Measurements from ENCODE around the gene CD27.

DNA sequence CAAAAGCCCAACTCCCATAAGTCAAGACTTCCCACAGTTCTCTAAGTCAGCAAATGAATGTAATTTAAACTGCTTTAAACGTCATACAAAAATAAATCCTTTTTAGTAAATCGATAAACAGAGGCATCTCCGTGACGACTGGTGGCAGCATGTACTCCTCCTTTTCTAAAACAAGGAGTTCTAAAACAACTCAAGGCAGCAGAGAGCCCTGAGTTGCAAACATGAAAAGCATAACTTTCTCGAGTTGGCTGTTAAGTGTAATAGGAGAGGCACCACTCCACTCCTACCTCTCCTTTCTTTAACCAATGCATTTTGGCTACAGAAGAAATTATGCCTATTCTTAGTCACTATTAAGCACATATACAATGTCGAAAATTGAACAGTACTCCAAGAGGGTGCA is 38.8 kb upstream of the CD27 start:
- TF ChIP-seq POLR2AphosphoS5 (IDR thresholded peaks at IDR 0.05; ENCODE audit: low read depth) (no peak), NANOG (IDR thresholded peaks at IDR 0.05; ENCODE audit: borderline replicate concordance) (no peak), EZH2 (IDR thresholded peaks at IDR 0.05; ENCODE audit: low read depth, unreplicated experiment) (no peak), EZH2phosphoT487 (IDR thresholded peaks at IDR 0.05; ENCODE audit: unreplicated experiment) (no peak), CREB1 (CRISPR knock-in tag; IDR thresholded peaks at IDR 0.05; ENCODE audit: low read depth) (no peak), JUNB (IDR thresholded peaks at IDR 0.05; ENCODE audit: unreplicated experiment) (no peak), ZNF331 (CRISPR knock-in tag; IDR thresholded peaks at IDR 0.05; ENCODE audit: low read depth) (no peak)
- TF ChIP-seq, protein P1, sequence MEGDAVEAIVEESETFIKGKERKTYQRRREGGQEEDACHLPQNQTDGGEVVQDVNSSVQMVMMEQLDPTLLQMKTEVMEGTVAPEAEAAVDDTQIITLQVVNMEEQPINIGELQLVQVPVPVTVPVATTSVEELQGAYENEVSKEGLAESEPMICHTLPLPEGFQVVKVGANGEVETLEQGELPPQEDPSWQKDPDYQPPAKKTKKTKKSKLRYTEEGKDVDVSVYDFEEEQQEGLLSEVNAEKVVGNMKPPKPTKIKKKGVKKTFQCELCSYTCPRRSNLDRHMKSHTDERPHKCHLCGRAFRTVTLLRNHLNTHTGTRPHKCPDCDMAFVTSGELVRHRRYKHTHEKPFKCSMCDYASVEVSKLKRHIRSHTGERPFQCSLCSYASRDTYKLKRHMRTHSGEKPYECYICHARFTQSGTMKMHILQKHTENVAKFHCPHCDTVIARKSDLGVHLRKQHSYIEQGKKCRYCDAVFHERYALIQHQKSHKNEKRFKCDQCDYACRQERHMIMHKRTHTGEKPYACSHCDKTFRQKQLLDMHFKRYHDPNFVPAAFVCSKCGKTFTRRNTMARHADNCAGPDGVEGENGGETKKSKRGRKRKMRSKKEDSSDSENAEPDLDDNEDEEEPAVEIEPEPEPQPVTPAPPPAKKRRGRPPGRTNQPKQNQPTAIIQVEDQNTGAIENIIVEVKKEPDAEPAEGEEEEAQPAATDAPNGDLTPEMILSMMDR (conservative IDR thresholded peaks at IDR 0.05; ENCODE audit: low read depth in 2 of 2), result no peak
- TF ChIP-seq, protein P2, sequence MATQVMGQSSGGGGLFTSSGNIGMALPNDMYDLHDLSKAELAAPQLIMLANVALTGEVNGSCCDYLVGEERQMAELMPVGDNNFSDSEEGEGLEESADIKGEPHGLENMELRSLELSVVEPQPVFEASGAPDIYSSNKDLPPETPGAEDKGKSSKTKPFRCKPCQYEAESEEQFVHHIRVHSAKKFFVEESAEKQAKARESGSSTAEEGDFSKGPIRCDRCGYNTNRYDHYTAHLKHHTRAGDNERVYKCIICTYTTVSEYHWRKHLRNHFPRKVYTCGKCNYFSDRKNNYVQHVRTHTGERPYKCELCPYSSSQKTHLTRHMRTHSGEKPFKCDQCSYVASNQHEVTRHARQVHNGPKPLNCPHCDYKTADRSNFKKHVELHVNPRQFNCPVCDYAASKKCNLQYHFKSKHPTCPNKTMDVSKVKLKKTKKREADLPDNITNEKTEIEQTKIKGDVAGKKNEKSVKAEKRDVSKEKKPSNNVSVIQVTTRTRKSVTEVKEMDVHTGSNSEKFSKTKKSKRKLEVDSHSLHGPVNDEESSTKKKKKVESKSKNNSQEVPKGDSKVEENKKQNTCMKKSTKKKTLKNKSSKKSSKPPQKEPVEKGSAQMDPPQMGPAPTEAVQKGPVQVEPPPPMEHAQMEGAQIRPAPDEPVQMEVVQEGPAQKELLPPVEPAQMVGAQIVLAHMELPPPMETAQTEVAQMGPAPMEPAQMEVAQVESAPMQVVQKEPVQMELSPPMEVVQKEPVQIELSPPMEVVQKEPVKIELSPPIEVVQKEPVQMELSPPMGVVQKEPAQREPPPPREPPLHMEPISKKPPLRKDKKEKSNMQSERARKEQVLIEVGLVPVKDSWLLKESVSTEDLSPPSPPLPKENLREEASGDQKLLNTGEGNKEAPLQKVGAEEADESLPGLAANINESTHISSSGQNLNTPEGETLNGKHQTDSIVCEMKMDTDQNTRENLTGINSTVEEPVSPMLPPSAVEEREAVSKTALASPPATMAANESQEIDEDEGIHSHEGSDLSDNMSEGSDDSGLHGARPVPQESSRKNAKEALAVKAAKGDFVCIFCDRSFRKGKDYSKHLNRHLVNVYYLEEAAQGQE (IDR thresholded peaks at IDR 0.05; ENCODE audit: unreplicated experiment), result no peak
- TF ChIP-seq, protein P3, sequence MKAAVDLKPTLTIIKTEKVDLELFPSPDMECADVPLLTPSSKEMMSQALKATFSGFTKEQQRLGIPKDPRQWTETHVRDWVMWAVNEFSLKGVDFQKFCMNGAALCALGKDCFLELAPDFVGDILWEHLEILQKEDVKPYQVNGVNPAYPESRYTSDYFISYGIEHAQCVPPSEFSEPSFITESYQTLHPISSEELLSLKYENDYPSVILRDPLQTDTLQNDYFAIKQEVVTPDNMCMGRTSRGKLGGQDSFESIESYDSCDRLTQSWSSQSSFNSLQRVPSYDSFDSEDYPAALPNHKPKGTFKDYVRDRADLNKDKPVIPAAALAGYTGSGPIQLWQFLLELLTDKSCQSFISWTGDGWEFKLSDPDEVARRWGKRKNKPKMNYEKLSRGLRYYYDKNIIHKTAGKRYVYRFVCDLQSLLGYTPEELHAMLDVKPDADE (IDR thresholded peaks at IDR 0.05), result no peak
- TF ChIP-seq, protein P4, sequence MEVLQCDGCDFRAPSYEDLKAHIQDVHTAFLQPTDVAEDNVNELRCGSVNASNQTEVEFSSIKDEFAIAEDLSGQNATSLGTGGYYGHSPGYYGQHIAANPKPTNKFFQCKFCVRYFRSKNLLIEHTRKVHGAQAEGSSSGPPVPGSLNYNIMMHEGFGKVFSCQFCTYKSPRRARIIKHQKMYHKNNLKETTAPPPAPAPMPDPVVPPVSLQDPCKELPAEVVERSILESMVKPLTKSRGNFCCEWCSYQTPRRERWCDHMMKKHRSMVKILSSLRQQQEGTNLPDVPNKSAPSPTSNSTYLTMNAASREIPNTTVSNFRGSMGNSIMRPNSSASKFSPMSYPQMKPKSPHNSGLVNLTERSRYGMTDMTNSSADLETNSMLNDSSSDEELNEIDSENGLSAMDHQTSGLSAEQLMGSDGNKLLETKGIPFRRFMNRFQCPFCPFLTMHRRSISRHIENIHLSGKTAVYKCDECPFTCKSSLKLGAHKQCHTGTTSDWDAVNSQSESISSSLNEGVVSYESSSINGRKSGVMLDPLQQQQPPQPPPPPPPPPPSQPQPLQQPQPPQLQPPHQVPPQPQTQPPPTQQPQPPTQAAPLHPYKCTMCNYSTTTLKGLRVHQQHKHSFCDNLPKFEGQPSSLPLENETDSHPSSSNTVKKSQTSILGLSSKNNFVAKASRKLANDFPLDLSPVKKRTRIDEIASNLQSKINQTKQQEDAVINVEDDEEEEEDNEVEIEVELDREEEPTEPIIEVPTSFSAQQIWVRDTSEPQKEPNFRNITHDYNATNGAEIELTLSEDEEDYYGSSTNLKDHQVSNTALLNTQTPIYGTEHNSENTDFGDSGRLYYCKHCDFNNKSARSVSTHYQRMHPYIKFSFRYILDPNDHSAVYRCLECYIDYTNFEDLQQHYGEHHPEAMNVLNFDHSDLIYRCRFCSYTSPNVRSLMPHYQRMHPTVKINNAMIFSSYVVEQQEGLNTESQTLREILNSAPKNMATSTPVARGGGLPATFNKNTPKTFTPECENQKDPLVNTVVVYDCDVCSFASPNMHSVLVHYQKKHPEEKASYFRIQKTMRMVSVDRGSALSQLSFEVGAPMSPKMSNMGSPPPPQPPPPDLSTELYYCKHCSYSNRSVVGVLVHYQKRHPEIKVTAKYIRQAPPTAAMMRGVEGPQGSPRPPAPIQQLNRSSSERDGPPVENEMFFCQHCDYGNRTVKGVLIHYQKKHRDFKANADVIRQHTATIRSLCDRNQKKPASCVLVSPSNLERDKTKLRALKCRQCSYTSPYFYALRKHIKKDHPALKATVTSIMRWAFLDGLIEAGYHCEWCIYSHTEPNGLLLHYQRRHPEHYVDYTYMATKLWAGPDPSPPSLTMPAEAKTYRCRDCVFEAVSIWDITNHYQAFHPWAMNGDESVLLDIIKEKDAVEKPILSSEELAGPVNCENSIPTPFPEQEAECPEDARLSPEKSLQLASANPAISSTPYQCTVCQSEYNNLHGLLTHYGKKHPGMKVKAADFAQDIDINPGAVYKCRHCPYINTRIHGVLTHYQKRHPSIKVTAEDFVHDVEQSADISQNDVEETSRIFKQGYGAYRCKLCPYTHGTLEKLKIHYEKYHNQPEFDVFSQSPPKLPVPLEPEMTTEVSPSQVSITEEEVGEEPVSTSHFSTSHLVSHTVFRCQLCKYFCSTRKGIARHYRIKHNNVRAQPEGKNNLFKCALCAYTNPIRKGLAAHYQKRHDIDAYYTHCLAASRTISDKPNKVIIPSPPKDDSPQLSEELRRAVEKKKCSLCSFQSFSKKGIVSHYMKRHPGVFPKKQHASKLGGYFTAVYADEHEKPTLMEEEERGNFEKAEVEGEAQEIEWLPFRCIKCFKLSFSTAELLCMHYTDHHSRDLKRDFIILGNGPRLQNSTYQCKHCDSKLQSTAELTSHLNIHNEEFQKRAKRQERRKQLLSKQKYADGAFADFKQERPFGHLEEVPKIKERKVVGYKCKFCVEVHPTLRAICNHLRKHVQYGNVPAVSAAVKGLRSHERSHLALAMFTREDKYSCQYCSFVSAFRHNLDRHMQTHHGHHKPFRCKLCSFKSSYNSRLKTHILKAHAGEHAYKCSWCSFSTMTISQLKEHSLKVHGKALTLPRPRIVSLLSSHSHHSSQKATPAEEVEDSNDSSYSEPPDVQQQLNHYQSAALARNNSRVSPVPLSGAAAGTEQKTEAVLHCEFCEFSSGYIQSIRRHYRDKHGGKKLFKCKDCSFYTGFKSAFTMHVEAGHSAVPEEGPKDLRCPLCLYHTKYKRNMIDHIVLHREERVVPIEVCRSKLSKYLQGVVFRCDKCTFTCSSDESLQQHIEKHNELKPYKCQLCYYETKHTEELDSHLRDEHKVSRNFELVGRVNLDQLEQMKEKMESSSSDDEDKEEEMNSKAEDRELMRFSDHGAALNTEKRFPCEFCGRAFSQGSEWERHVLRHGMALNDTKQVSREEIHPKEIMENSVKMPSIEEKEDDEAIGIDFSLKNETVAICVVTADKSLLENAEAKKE (CRISPR knock-in tag; IDR thresholded peaks at IDR 0.05), result no peak
